ENCODE data around the gene C10orf90.
A peak's percentile ranks its signal among the peaks of the same experiment; 100 is the strongest.

C10orf90 gene

GRCh38 chr10:126461289-126461940 is 209.1 kb downstream of the C10orf90 start:
- H3K27ac ChIP-seq (ENCODE audit: poor library complexity, severe bottlenecking), result no peak overlapping the region
- H3K4me3 ChIP-seq (ENCODE audit: severe bottlenecking), result no peak overlapping the region
- no peaks in the 10 kb centered on the region for H3K4me1 ChIP-seq (ENCODE audit: insufficient read depth, poor library complexity, severe bottlenecking)
- no peak for TF ChIP-seq CTCF (IDR thresholded peaks at IDR 0.05; ENCODE audit: poor library complexity, severe bottlenecking)
- H3K36me3 ChIP-seq (ENCODE audit: low read depth), result no peaks in the 10 kb centered on the region
- no peak for ATAC-seq (ENCODE audit: low read depth)
- DNase-seq (ENCODE audit: low spot score), result no peak
- no peaks in the 10 kb centered on the region for H3K9me3 ChIP-seq (ENCODE audit: severe bottlenecking)
- no peaks in the 10 kb centered on the region for H3K27me3 ChIP-seq (ENCODE audit: insufficient read depth, poor library complexity, severe bottlenecking)

- peak; percentile 98 for ATAC-seq (ENCODE audit: low read depth)
These were observed 210.5 kb downstream of the C10orf90 start for GRCh38 chr10:126459878-126460481.

GRCh38 chr10:126459032-126459831 is 211.3 kb downstream of the C10orf90 start:
- TF ChIP-seq CTCF (IDR thresholded peaks at IDR 0.05; ENCODE audit: poor library complexity, severe bottlenecking), result no peak

More at GRCh38 chr10:126459878-126460481, 210.5 kb downstream of the C10orf90 start:
- H3K9me3 ChIP-seq (ENCODE audit: severe bottlenecking), result no peaks in the 10 kb centered on the region
- H3K4me3 ChIP-seq (ENCODE audit: severe bottlenecking), result no peak overlapping the region
- DNase-seq (ENCODE audit: low spot score), result no peak
- no peaks in the 10 kb centered on the region for H3K36me3 ChIP-seq (ENCODE audit: low read depth)
- H3K27me3 ChIP-seq (ENCODE audit: insufficient read depth, poor library complexity, severe bottlenecking), result no peaks in the 10 kb centered on the region
- H3K4me1 ChIP-seq (ENCODE audit: insufficient read depth, poor library complexity, severe bottlenecking), result no peaks in the 10 kb centered on the region
- no peak overlapping the region for H3K27ac ChIP-seq (ENCODE audit: poor library complexity, severe bottlenecking)
- no peak for TF ChIP-seq CTCF (IDR thresholded peaks at IDR 0.05; ENCODE audit: poor library complexity, severe bottlenecking)

DNA sequence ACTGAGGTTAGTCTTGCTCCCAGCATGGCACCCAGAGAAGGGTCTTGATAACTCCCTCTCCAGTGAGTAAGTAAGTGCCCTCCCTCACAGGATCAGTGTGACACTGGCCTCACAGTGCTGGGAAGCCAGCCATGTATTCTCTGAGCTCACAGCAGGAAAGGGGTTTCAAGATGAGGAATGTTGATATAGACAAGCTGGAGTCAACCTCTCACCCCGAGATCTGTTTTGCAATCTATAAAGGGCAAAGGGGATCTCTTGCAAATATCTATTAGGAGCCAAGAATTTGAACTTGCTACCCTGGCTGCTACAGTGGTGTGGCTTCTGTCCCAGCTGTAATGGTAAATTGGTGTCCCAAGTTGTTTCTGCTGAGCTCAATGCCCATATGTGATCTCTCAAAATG is 212.0 kb downstream of the C10orf90 start:
- Histone ChIP-seq H3K4me1 (ENCODE audit: insufficient read depth, poor library complexity, severe bottlenecking) (no peaks in the 10 kb centered on the region), H3K27me3 (ENCODE audit: insufficient read depth, poor library complexity, severe bottlenecking) (no peaks in the 10 kb centered on the region), H3K36me3 (ENCODE audit: low read depth) (no peaks in the 10 kb centered on the region), H3K9me3 (ENCODE audit: severe bottlenecking) (no peaks in the 10 kb centered on the region), H3K27ac (ENCODE audit: poor library complexity, severe bottlenecking) (no peak overlapping the region), H3K4me3 (ENCODE audit: severe bottlenecking) (no peak overlapping the region)
- TF ChIP-seq CTCF (IDR thresholded peaks at IDR 0.05; ENCODE audit: poor library complexity, severe bottlenecking), result no peak
- ATAC-seq (ENCODE audit: low read depth) (no peak), DNase-seq (ENCODE audit: low spot score) (no peak)

More at GRCh38 chr10:126459032-126459831, 211.3 kb downstream of the C10orf90 start:
- H3K4me1 ChIP-seq (ENCODE audit: insufficient read depth, poor library complexity, severe bottlenecking), result no peaks in the 10 kb centered on the region
- no peak for ATAC-seq (ENCODE audit: low read depth)
- no peaks in the 10 kb centered on the region for H3K27me3 ChIP-seq (ENCODE audit: insufficient read depth, poor library complexity, severe bottlenecking)
- H3K27ac ChIP-seq (ENCODE audit: poor library complexity, severe bottlenecking), result no peak overlapping the region
- no peaks in the 10 kb centered on the region for H3K36me3 ChIP-seq (ENCODE audit: low read depth)
- no peaks in the 10 kb centered on the region for H3K9me3 ChIP-seq (ENCODE audit: severe bottlenecking)
- no peak overlapping the region for H3K4me3 ChIP-seq (ENCODE audit: severe bottlenecking)
- DNase-seq (ENCODE audit: low spot score), result no peak

Measured in RWPE2 (cell line).